ENCODE measurements around the gene DNAJB4. TPM values are rescaled to one million over a fixed set of nuclear protein-coding genes. Genes with fewer than 3 reads are reported as not detected.
"Not testable (repeated sequence)": the region's sequence is repeated elsewhere in the genome, so short reads cannot be mapped to it uniquely, and the experiment has no call there.

The DNAJB4 gene
- total RNA-seq, 1 experiment from 2014 or later = 45.5 TPM

DNA sequence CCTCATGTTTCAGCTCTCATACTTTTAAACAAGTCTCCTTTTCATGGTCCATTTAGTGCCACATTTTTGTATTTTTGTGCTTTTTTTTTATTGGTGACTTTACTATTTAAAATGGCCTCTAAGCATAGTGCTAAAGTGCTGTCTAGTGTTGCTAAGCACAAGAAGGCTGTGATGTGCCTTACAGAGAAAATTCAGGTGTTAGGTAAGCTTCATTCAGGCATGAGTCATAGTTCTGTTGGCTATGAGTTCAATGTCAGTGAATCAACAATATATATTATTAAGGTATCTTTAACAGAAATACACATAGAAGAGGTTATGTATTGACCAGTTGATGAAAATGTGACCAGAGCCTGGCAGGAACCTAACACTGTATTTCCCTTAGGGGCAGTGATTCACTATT, 13.1 kb upstream of the DNAJB4 start:
- Histone ChIP-seq H3K36me3 (ENCODE audit: low read depth) (peaks cover 12% of the 10 kb centered on the region), H2AFZ (no peak overlapping the region), H3K27ac (no peak overlapping the region), H3F3A (ENCODE audit: insufficient read depth, low read depth) (no peaks in the 10 kb centered on the region; the same call in 1 of the 2 replicates), H4K20me1 (ENCODE audit: insufficient read depth) (no peaks in the 10 kb centered on the region; the same call in 1 of the 2 replicates), H3K4me2 (no peak overlapping the region), H3K27me3 (ENCODE audit: insufficient read depth, low read depth) (no peaks in the 10 kb centered on the region), H3K79me2 (ENCODE audit: low read depth) (peaks cover 18% of the 10 kb centered on the region; the same call in 1 of the 2 replicates), H3K4me3 (no peak overlapping the region), H3K9me3 (ENCODE audit: insufficient read depth, low read depth) (no peaks in the 10 kb centered on the region), H3K9me2 (ENCODE audit: insufficient read depth) (no peaks in the 10 kb centered on the region; the same call in 1 of the 2 replicates), H3K4me1 (replicated peaks; ENCODE audit: insufficient read depth) (0 out of 2 replicates have a peak, but pooled peaks cover 5% of the 10 kb centered on the region)
- ChIA-PET CTCF (no interaction called here), POLR2A (ENCODE audit: unreplicated experiment) (interaction anchor here (0.8 kb wide), 1 partner anchor 13 kb away, joined by 6 read pairs; the partner anchor contains the start of gene DNAJB4)
- DNase-seq = no peak
- TF ChIP-seq CTCF (conservative IDR thresholded peaks at IDR 0.05) (no peak), EZH2 (IDR thresholded peaks at IDR 0.05; ENCODE audit: low read depth) (no peak)
- intact Hi-C loops (cut with micrococcal nuclease; ENCODE audit: unreplicated experiment) = no loop called here
- BruUV-seq (replicated peaks) = no TSS peak

GRCh38 chr1:77994117-77994705, 10.5 kb upstream of the DNAJB4 start:
- H2AFZ ChIP-seq = no peak overlapping the region
- H3K79me2 ChIP-seq (ENCODE audit: low read depth) = peaks cover 11% of the 10 kb centered on the region; the same call in 1 of the 2 replicates

DNA sequence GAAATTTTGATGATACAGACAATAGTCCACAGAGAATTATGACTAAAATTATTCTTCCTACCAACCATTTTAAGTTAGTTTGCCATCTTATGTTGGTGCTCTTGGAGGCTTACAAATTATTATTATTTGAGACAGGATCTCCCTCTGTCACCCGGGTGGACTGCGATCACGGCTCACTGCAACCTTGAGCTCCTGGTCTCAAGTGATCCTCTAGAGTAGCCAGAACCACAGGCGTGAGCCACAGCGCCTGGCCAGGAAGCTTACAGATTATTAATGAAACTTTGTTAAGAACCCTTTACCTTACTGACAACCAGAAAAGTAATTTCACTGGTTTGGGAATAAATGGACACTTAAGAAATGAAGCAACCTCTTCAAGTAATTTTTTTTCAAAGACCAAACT, 8.0 kb upstream of the DNAJB4 start:
- H3K4me2 ChIP-seq = no peak overlapping the region
- POLR2A ChIA-PET (ENCODE audit: unreplicated experiment) = interaction anchor here (0.7 kb wide), 1 partner anchor 107 kb away, joined by 3 read pairs; no protein-coding TSS in a partner anchor
- no peaks in the 10 kb centered on the region for H4K20me1 ChIP-seq (ENCODE audit: insufficient read depth)
- 0 out of 2 replicates have a peak, but pooled peaks cover under 1% of the 10 kb centered on the region for H3K4me1 ChIP-seq (replicated peaks; ENCODE audit: insufficient read depth)
- no peaks in the 10 kb centered on the region for H3K9me3 ChIP-seq (ENCODE audit: insufficient read depth, low read depth)
- H3K4me3 ChIP-seq = no peak overlapping the region
- no peaks in the 10 kb centered on the region for H3K9me2 ChIP-seq (ENCODE audit: insufficient read depth)
- CTCF ChIA-PET = no interaction called here
- no peaks in the 10 kb centered on the region for H3K27me3 ChIP-seq (ENCODE audit: insufficient read depth, low read depth)
- no peaks in the 10 kb centered on the region for H3F3A ChIP-seq (ENCODE audit: insufficient read depth, low read depth)
- TF ChIP-seq CTCF (conservative IDR thresholded peaks at IDR 0.05) (no peak), EZH2 (IDR thresholded peaks at IDR 0.05; ENCODE audit: low read depth) (no peak)
- no TSS peak for BruUV-seq (replicated peaks)
- no peak overlapping the region for H3K27ac ChIP-seq
- DNase-seq = no peak
- no peak overlapping the region for H2AFZ ChIP-seq
- H3K36me3 ChIP-seq (ENCODE audit: low read depth) = peaks cover 12% of the 10 kb centered on the region
- H3K79me2 ChIP-seq (ENCODE audit: low read depth) = no peaks in the 10 kb centered on the region
- intact Hi-C loops (cut with micrococcal nuclease; ENCODE audit: unreplicated experiment) = no loop called here

More at GRCh38 chr1:77994117-77994705, 10.5 kb upstream of the DNAJB4 start:
- BruUV-seq (replicated peaks) = no TSS peak
- Histone ChIP-seq H3F3A (ENCODE audit: insufficient read depth, low read depth) (no peaks in the 10 kb centered on the region; the same call in 1 of the 2 replicates), H3K9me3 (ENCODE audit: insufficient read depth, low read depth) (no peaks in the 10 kb centered on the region), H3K4me3 (no peak overlapping the region), H3K36me3 (ENCODE audit: low read depth) (peaks cover 12% of the 10 kb centered on the region), H3K4me1 (replicated peaks; ENCODE audit: insufficient read depth) (0 out of 2 replicates have a peak, but pooled peaks cover 5% of the 10 kb centered on the region), H3K9me2 (ENCODE audit: insufficient read depth) (no peaks in the 10 kb centered on the region), H3K27me3 (ENCODE audit: insufficient read depth, low read depth) (no peaks in the 10 kb centered on the region), H3K4me2 (no peak overlapping the region), H3K27ac (no peak overlapping the region), H4K20me1 (ENCODE audit: insufficient read depth) (no peaks in the 10 kb centered on the region)
- CTCF ChIA-PET = no interaction called here
- DNase-seq = no peak
- POLR2A ChIA-PET (ENCODE audit: unreplicated experiment) = no interaction called here
- intact Hi-C loops (cut with micrococcal nuclease; ENCODE audit: unreplicated experiment) = no loop called here
- no peak for TF ChIP-seq CTCF (conservative IDR thresholded peaks at IDR 0.05)

DNA sequence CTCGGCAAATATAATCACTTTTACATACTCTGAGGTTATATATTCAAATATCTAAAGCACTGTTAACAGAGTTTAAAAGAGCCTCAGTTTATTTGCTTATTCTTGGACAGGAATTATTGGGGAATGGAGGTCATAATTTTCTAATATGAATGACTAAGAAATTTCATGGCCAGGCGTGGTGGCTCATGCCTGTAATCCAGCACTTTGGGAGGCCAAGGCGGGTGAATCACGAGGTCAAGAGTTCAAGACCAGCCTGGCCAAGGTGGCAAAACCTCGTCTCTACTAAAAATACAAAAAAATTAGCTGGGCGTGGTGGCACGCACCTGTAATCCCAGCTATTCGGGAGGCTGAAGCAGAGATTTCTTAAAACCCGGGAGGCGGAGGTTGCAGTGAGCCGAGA, 4.2 kb upstream of the DNAJB4 start:
- H3K36me3 ChIP-seq (ENCODE audit: low read depth); H3K4me2 ChIP-seq; H3K4me3 ChIP-seq; H3K79me2 ChIP-seq (ENCODE audit: low read depth); H3K27me3 ChIP-seq (ENCODE audit: insufficient read depth, low read depth); H3K9me3 ChIP-seq (ENCODE audit: insufficient read depth, low read depth); CTCF ChIA-PET; DNase-seq; H4K20me1 ChIP-seq (ENCODE audit: insufficient read depth); H3K27ac ChIP-seq; H2AFZ ChIP-seq; H3K9me2 ChIP-seq (ENCODE audit: insufficient read depth); BruUV-seq (replicated peaks): not testable (repeated sequence)
- intact Hi-C loops (cut with micrococcal nuclease; ENCODE audit: unreplicated experiment) = loop anchor here (5.0 kb wide), 1 partner anchor 92 kb away; no protein-coding TSS in a partner anchor
- H3K4me1 ChIP-seq (replicated peaks; ENCODE audit: insufficient read depth) = peaks cover 22% of the 10 kb centered on the region
- H3F3A ChIP-seq (ENCODE audit: insufficient read depth, low read depth) = peaks cover 33% of the 10 kb centered on the region
- POLR2A ChIA-PET (ENCODE audit: unreplicated experiment) = interaction anchor here (0.7 kb wide), 2 partner anchors 21 to 370 kb away, joined by 8 to 11 read pairs; no protein-coding TSS in a partner anchor
